OCI-LY3 (cell line): ENCODE measurements around the gene LRP5.

Experiments used
- CTCF ChIP-seq: fragments of 200-600, 300-600 bp; sonication (generic); IDR thresholded peaks from 2 replicates; pipeline ENCODE4 v1.5.1; 2014; ENCODE audit warnings: antibody characterized with exemption, low read length, low read depth
- EZH2phosphoT487 ChIP-seq: fragments of 200-600 bp; shearing (Covaris generic); IDR thresholded peaks from 2 replicates; pipeline ENCODE4 v1.6.1; 2018; ENCODE audit warnings: antibody characterized with exemption, mixed run types, low read depth

- TF ChIP-seq CTCF (no peak), EZH2phosphoT487 (no peak)
Observed at GRCh38 chr11:68324695-68325094, 12.3 kb downstream of the LRP5 start.
